Stimulated activated CD8-positive, alpha-beta memory T cell treated with anti-CD3 and anti-CD28 coated beads, Interleukin-2, amount 100 ng/mL, for 48 hours (primary cell): ENCODE measurements around the gene GALR2.

ENCODE experiments used
- DNase-seq, 2 donors: peaks; one replicate each; pipeline ENCODE4 v3.0.0-alpha.2; 2020; ENCODE audit warnings: low read depth in 2 of 2

Gene GALR2

GRCh38 chr17:76124582-76125390, 50.2 kb downstream of the GALR2 start:
- DNase-seq = no peak

DNA sequence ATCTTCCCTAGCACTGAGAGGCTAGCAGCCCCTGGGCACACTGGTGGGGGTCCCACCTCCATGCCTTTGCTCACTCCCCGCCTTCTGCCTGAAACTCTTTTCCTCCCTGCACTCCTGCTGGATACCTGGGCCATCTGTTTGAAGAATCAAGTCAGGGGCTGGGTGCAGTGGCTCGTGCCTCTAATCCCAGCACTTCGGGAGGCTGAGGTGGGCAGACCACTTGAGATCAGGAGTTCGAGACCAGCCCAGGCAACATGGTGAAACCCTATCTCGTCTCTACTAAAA, 50.8 kb downstream of the GALR2 start:
- no peak for DNase-seq

- DNase-seq = no peak
These were observed 51.3 kb downstream of the GALR2 start for GRCh38 chr17:76125922-76126321.
